HepG2 (cell line): ENCODE measurements around the gene QTRT2.

ENCODE experiments used
- DPF2 ChIP-seq: sonication (generic); formaldehyde crosslinking; IDR thresholded peaks from 2 replicates; pipeline ENCODE4 v1.4.0; 2020; ENCODE audit warnings: mild to moderate bottlenecking, low read depth, missing genetic modification reagents, borderline replicate concordance
- NFIC ChIP-seq: IDR thresholded peaks from 2 replicates; pipeline ENCODE4 v1.6.1; 2012; ENCODE audit warnings: mild to moderate bottlenecking, low read length, inconsistent platforms
- ZFY ChIP-seq: sonication (generic); formaldehyde crosslinking; IDR thresholded peaks from 2 replicates; pipeline ENCODE4 v1.4.0; 2020; ENCODE audit warnings: missing genetic modification reagents
- ZNF549 ChIP-seq: sonication (generic); formaldehyde crosslinking; IDR thresholded peaks from 2 replicates; pipeline ENCODE4 v1.5.0; 2020; ENCODE audit warnings: missing genetic modification reagents
- ZNF567 ChIP-seq: sonication (generic); formaldehyde crosslinking; IDR thresholded peaks from 2 replicates; pipeline ENCODE4 v1.8.1; 2023; ENCODE audit warnings: mild to moderate bottlenecking, missing genetic modification reagents, borderline replicate concordance

GRCh38 chr3:114080201-114080600 lies 23.7 kb downstream of the QTRT2 start:
- TF ChIP-seq ZNF549 (CRISPR knock-in tag) (no peak), NFIC (no peak), DPF2 (CRISPR knock-in tag) (no peak), ZFY (CRISPR knock-in tag) (no peak), ZNF567 (CRISPR knock-in tag) (no peak)
